Tibial nerve (tissue), 3 donors: ENCODE results near the gene COL9A3.

Experiments
- POLR2A ChIP-seq, 2 donors: fragments of 450-650 bp; IDR thresholded peaks; one replicate each; pipeline ENCODE4 v1.6.1; 2017; ENCODE audit warnings: antibody characterized with exemption in 2 of 2, mild to moderate bottlenecking in 2 of 2, moderate library complexity in 2 of 2
- TF ChIP-seq, protein P1 (sequence below), 5 experiments: fragments of 200-600 bp in 3 of 5; fragments of 450-650 bp in 2 of 5; sonication (generic) in 3 of 5; IDR thresholded peaks; one replicate each; pipeline ENCODE4 v1.5.1; 2016 to 2019; ENCODE audit warnings: antibody characterized with exemption in 5 of 5, mild to moderate bottlenecking in 3 of 5, moderate library complexity in 2 of 5

DNA sequence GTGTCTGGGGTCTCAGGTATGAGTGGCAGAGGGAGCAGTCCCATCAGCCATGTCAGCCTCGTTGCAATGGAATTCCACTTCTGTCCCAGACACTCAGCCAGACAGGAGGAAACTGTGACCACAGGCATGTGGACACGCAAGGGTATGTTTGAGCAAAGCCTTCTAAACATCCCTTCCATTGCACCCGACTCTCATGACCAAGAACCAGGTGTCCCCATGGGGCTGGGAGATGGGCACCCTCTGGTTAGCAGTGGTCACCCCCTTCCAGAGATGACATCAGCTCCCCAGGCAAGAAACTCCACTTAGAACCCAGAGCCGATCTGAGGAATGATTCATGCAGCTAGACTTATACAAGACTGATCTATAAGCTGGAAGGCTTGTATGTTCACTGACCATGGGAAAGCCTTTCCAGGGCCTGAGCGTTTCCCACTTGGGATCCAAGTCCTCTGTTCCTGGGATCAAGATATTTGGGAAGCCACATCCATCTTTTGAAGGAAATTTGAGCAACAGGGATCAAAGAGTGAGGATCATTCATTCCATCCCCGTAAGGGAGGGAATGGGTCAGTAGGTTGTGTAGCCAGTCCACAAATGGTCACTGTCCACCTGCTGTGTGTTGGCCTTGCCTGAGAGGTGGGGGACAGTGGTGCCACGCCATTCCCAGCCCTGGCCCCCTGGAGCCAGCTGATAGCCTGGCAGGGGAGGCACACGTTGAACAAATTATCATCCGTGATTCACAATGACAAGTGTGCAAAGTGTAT lies 24.5 kb upstream of the COL9A3 start:
- TF ChIP-seq, protein P1, sequence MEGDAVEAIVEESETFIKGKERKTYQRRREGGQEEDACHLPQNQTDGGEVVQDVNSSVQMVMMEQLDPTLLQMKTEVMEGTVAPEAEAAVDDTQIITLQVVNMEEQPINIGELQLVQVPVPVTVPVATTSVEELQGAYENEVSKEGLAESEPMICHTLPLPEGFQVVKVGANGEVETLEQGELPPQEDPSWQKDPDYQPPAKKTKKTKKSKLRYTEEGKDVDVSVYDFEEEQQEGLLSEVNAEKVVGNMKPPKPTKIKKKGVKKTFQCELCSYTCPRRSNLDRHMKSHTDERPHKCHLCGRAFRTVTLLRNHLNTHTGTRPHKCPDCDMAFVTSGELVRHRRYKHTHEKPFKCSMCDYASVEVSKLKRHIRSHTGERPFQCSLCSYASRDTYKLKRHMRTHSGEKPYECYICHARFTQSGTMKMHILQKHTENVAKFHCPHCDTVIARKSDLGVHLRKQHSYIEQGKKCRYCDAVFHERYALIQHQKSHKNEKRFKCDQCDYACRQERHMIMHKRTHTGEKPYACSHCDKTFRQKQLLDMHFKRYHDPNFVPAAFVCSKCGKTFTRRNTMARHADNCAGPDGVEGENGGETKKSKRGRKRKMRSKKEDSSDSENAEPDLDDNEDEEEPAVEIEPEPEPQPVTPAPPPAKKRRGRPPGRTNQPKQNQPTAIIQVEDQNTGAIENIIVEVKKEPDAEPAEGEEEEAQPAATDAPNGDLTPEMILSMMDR (IDR thresholded peaks at IDR 0.05) = no peak
- no peak for TF ChIP-seq POLR2A (IDR thresholded peaks at IDR 0.05)
